HepG2 (cell line): ENCODE data around the gene CNPY4. TPM values are rescaled to one million over a fixed set of nuclear protein-coding genes. Genes with fewer than 3 reads are reported as not detected.

Source experiments
- ATAC-seq: fragments of 200-7000 bp; cut with Tn5 transposase; 3 replicates; pipeline ENCODE4 v1.9.1; 2020; ENCODE audit warnings: mild to moderate bottlenecking, moderate library complexity
- BruUV-seq: library from RNA; stranded (reverse); fragments of 400-500 nt; replicated peaks from 2 replicates; lab custom pipeline; 2021; lab: Mats Ljungman, UMichigan
- CTCF ChIA-PET: fragments of 300-600 bp; formaldehyde crosslinking; extraction: SDS; loops from one replicate; lab custom pipeline; 2021; ENCODE audit warnings: low total read pairs, inconsistent platforms, low intra/inter-chr PET ratio; lab: Yijun Ruan, JAX
- POLR2A ChIA-PET: fragments of 350-600 bp; sonication (Branson Sonifier 250); formaldehyde crosslinking; loops from one replicate; lab custom pipeline; 2020; ENCODE audit warnings: antibody characterized with exemption, inconsistent platforms; lab: Yijun Ruan, JAX
- DNase-seq: peaks from one replicate; pipeline ENCODE4 v3.0.0-alpha.2; 2015; ENCODE audit warnings: low spot score
- FAIRE-seq: peaks from 3 replicates; lab custom pipeline; 2011; peaks lifted over from hg19 to GRCh38; lab: Jason Lieb, UNC
- H2AFZ ChIP-seq: one replicate; pipeline ENCODE4 v1.6.1; 2011; ENCODE audit warnings: low read length, inconsistent platforms
- H3K27ac ChIP-seq: fragments of 300-600 bp; 3 replicates; pipeline ENCODE4 v1.8.0; 2011; ENCODE audit warnings: mixed run types, mild to moderate bottlenecking, mixed read lengths, low read length, inconsistent platforms; ENCODE audit not compliant: insufficient read depth; ENCODE audit errors: extremely low read length
- H3K27me3 ChIP-seq, 2 experiments: fragments of 200-600 bp in 1 of 2; 2 replicates in 1 of 2; 3 replicates in 1 of 2; pipeline versions ENCODE4 v1.6.0 to v1.8.0; 2011; ENCODE audit warnings: low read length in 2 of 2, mild to moderate bottlenecking in 2 of 2, moderate library complexity in 2 of 2, inconsistent platforms in 1 of 2; ENCODE audit not compliant: insufficient read depth in 2 of 2, control insufficient read depth in 1 of 2
- H3K36me3 ChIP-seq, 2 experiments: fragments of 200-600 bp in 1 of 2; replicated peaks in 1 of 2; 2 replicates in 1 of 2; 3 replicates in 1 of 2; pipeline versions ENCODE4 v1.5.1 to v1.8.0; 2011; ENCODE audit warnings: low read length in 2 of 2, inconsistent platforms in 1 of 2; ENCODE audit not compliant: insufficient read depth in 2 of 2, control insufficient read depth in 1 of 2
- H3K4me1 ChIP-seq: 2 replicates; pipeline ENCODE4 v1.5.1; 2012; ENCODE audit warnings: low read length, inconsistent platforms; ENCODE audit not compliant: insufficient read depth
- H3K4me2 ChIP-seq: 2 replicates; pipeline ENCODE4 v1.6.0; 2011; ENCODE audit warnings: low read depth, low read length, inconsistent platforms
- H3K4me3 ChIP-seq, 3 experiments: fragments of 200-600 bp in 1 of 3; sonication (generic), shearing (Covaris generic) in 1 of 3; replicated peaks in 1 of 3; 2 replicates each; pipeline ENCODE4 v1.5.1; 2011 to 2016; ENCODE audit warnings: low read length in 3 of 3, inconsistent platforms in 2 of 3, low read depth in 2 of 3, mild to moderate bottlenecking in 2 of 3, control low read depth in 1 of 3, mixed read lengths in 1 of 3; ENCODE audit not compliant: insufficient read depth in 1 of 3
- H3K79me2 ChIP-seq: one replicate; pipeline ENCODE4 v1.6.1; 2011; ENCODE audit warnings: low read length, inconsistent platforms; ENCODE audit not compliant: insufficient read depth
- H3K9ac ChIP-seq: 2 replicates; pipeline ENCODE4 v1.6.0; 2011; ENCODE audit warnings: mild to moderate bottlenecking, low read depth, low read length, inconsistent platforms; ENCODE audit not compliant: insufficient read depth
- H3K9me3 ChIP-seq: 2 replicates; pipeline ENCODE4 v1.5.1; 2012; ENCODE audit warnings: mild to moderate bottlenecking, low read length
- H4K20me1 ChIP-seq: 2 replicates; pipeline ENCODE4 v1.6.0; 2011; ENCODE audit warnings: inconsistent platforms, mild to moderate bottlenecking, low read length, moderate library complexity; ENCODE audit not compliant: insufficient read depth
- AGO2 ChIP-seq: fragments of 200-400 bp; formaldehyde crosslinking; optimal IDR thresholded peaks from 2 replicates; pipeline ENCODE3; 2017; ENCODE audit warnings: mild to moderate bottlenecking, low read depth, low read length, moderate library complexity
- ARNTL ChIP-seq: sonication (generic); formaldehyde crosslinking; IDR thresholded peaks from 2 replicates; pipeline ENCODE4 v1.4.0; 2020; ENCODE audit warnings: mild to moderate bottlenecking, missing genetic modification reagents
- BORCS8-MEF2B ChIP-seq: sonication (generic); formaldehyde crosslinking; IDR thresholded peaks from 2 replicates; pipeline ENCODE4 v1.8.0; 2022; ENCODE audit warnings: mild to moderate bottlenecking, missing genetic modification reagents
- ETV6 ChIP-seq: sonication (generic); formaldehyde crosslinking; conservative IDR thresholded peaks from 2 replicates; pipeline ENCODE4 v1.4.0; 2020; ENCODE audit warnings: missing genetic modification reagents
- HNRNPL ChIP-seq: fragments of 200-400 bp; formaldehyde crosslinking; IDR thresholded peaks from 2 replicates; pipeline ENCODE4 v1.6.1; 2017; ENCODE audit warnings: mild to moderate bottlenecking, low read depth, low read length
- HNRNPLL ChIP-seq: fragments of 200-400 bp; formaldehyde crosslinking; IDR thresholded peaks from 2 replicates; pipeline ENCODE4 v1.6.1; 2017; ENCODE audit warnings: mild to moderate bottlenecking, low read depth, low read length; ENCODE audit not compliant: poor library complexity, severe bottlenecking
- RBFOX2 ChIP-seq: fragments of 200-400 bp; formaldehyde crosslinking; IDR thresholded peaks from 2 replicates; pipeline ENCODE4 v1.6.1; 2017; ENCODE audit warnings: low read depth, mild to moderate bottlenecking, low read length
- WGBS: methylation state at CpG from one replicate; pipeline ENCODE4 v1.1.6; 2017; ENCODE audit warnings: low lambda C conversion rate; 5-methylcytosine and 5-hydroxymethylcytosine counted together
- in situ Hi-C: cut with HindIII; loops from 2 replicates; pipeline ENCODE4 v1.10.0; 2017; ENCODE audit warnings: low pct_unique_long_range_greater_than_20kb; ENCODE audit not compliant: extremely low pct_ligation_motif_present
- intact Hi-C: fragments of 100-400 bp; cut with micrococcal nuclease; formaldehyde crosslinking; loops from one replicate; pipeline ENCODE4 v1.10.0; 2022; ENCODE audit not compliant: unreplicated experiment
- polyA plus RNA-seq, 8 experiments: library from polyadenylated mRNA; depleted of rRNA in 3 of 8; stranded (reverse) in 7 of 8; unstranded in 1 of 8; fragments of >200 nt; fragmentation: Illumina TruSeq in 4 of 8; extraction: Trizol in 4 of 8; gene quantifications; 2 replicates each; pipeline versions ENCODE4 v1.2.1 to v1.2.3, GENCODE V29; 2011 to 2016; ENCODE audit warnings: low read depth in 4 of 8, missing spikeins in 1 of 8, mixed read lengths in 1 of 8; ENCODE audit not compliant: insufficient read depth in 1 of 8
- total RNA-seq, 5 experiments: library from RNA; depleted of rRNA; stranded (reverse); fragments of >200 nt; fragmentation: Illumina TruSeq; extraction: Trizol; gene quantifications; 2 replicates each; pipeline ENCODE4 v1.2.3, GENCODE V29; 2016; ENCODE audit warnings: low read depth in 1 of 5
- TF ChIP-seq, protein P1 (sequence below): sonication (generic); formaldehyde crosslinking; IDR thresholded peaks from 2 replicates; pipeline ENCODE4 v1.4.0; 2020; ENCODE audit warnings: mild to moderate bottlenecking, missing genetic modification reagents
- TF ChIP-seq, protein P2 (sequence below): IDR thresholded peaks from 2 replicates; pipeline ENCODE4 v1.6.1; 2016

CNPY4 gene
- total and polyA plus RNA-seq, 2 of the 13 experiments (the other 11 are each of a cell fraction or from before 2014, with no cell fraction given): 6.2 to 12.7 TPM

DNA sequence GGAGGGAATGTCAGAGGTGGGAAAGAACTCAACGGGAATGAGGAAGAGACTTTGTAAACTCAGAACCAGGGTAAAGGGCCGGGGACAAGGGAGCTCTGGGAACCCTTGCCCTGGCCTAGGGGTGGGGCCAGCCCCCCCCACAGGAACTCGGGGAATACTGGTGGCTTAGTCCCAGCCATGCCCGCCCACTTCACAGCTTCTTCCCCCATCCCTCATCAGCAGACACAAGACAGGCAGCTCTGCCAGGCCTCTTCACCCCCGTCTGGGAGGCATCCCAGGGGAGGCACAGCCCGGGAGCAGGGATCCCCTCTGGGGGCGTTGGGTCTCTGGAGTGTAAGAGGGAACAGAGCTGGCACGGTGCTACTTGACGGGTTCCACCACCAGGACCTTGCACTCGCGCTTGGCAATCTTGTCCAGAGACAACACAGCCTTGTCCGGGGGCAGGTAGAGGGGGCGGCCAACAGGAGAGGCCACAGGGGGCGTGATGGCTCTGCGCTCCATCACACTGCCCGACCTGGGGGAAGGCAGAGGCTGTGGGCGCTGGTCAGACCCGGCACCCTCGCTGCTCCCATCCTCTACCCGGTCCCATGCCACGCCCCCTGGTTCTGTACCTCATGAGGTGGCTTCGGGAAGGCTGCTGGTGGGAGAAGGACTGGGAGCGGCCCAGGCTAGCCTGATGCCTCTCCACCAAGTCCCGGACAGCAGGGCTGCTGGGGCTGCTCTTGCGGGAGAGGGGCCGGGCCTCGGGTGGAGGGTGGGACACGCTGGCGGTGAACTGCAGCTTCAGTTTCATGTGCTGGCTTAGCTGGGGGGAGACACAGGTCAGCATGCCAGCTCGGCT lies 35.4 kb downstream of the CNPY4 start:
- CTCF ChIA-PET: no interaction called here
- H3K79me2 ChIP-seq: peaks cover 8% of the 10 kb centered on the region

DNA sequence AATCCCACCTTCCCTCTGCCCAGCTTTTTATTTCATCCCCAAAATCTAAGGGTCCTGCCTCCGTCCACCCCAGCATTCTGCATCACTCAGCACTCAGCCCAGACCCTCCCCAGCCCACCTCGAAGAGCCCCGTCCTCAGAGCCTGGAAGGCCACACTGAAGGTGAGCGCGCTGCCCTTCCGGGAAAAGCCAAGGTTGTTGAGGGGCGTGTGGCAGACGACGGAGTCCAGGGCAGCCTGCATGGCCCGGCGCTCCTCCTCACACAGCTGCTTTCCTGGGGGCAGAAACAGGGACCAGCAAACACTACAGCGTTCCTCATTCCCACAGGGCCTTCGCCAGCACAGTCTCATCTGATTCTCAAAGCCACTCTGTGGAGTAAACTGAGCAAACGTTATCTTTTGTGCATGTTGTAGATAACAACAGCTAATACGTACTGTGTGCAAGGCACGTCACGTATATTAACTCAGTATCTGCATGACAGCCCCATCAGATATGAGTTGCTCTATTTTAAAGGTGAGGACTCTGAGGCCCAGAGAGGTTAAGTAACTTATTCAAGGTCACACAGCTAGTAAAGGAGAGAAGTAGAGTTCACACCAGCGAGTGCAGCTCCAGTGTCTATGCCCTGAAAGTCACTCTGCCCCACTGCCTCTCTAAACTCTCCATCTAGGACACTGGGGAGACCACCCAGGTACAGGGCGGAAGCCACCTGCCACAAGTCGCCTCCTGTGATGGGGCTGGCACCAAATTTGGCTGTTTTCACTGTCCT lies 36.3 kb downstream of the CNPY4 start:
- Histone ChIP-seq H3K79me2 (peaks cover 2% of the 10 kb centered on the region), H3K36me3 (peaks cover 6 to 24% of the 10 kb centered on the region in 2 experiments), H2AFZ (no peak overlapping the region), H3K27me3 (peaks cover 0 to 4% of the 10 kb centered on the region in 2 experiments; a peak in 1 of 5 replicates), H3K9ac (no peak overlapping the region), H3K4me2 (no peak overlapping the region), H3K9me3 (no peaks in the 10 kb centered on the region), H4K20me1 (peaks cover 6% of the 10 kb centered on the region; the same call in 1 of the 2 replicates), H3K27ac (no peak overlapping the region), H3K4me1 (peaks cover 68% of the 10 kb centered on the region), H3K4me3 (no peak overlapping the region)
- POLR2A ChIA-PET: no interaction called here
- ATAC-seq (no peak), FAIRE-seq (no peak), DNase-seq (no peak)
- intact Hi-C loops: no loop called here
- no TSS peak for BruUV-seq
- WGBS: 94% methylated on average over 20 of the region's 20 CpGs
- CTCF ChIA-PET: no interaction called here
- in situ Hi-C loops: no loop called here
- TF ChIP-seq, protein P1, sequence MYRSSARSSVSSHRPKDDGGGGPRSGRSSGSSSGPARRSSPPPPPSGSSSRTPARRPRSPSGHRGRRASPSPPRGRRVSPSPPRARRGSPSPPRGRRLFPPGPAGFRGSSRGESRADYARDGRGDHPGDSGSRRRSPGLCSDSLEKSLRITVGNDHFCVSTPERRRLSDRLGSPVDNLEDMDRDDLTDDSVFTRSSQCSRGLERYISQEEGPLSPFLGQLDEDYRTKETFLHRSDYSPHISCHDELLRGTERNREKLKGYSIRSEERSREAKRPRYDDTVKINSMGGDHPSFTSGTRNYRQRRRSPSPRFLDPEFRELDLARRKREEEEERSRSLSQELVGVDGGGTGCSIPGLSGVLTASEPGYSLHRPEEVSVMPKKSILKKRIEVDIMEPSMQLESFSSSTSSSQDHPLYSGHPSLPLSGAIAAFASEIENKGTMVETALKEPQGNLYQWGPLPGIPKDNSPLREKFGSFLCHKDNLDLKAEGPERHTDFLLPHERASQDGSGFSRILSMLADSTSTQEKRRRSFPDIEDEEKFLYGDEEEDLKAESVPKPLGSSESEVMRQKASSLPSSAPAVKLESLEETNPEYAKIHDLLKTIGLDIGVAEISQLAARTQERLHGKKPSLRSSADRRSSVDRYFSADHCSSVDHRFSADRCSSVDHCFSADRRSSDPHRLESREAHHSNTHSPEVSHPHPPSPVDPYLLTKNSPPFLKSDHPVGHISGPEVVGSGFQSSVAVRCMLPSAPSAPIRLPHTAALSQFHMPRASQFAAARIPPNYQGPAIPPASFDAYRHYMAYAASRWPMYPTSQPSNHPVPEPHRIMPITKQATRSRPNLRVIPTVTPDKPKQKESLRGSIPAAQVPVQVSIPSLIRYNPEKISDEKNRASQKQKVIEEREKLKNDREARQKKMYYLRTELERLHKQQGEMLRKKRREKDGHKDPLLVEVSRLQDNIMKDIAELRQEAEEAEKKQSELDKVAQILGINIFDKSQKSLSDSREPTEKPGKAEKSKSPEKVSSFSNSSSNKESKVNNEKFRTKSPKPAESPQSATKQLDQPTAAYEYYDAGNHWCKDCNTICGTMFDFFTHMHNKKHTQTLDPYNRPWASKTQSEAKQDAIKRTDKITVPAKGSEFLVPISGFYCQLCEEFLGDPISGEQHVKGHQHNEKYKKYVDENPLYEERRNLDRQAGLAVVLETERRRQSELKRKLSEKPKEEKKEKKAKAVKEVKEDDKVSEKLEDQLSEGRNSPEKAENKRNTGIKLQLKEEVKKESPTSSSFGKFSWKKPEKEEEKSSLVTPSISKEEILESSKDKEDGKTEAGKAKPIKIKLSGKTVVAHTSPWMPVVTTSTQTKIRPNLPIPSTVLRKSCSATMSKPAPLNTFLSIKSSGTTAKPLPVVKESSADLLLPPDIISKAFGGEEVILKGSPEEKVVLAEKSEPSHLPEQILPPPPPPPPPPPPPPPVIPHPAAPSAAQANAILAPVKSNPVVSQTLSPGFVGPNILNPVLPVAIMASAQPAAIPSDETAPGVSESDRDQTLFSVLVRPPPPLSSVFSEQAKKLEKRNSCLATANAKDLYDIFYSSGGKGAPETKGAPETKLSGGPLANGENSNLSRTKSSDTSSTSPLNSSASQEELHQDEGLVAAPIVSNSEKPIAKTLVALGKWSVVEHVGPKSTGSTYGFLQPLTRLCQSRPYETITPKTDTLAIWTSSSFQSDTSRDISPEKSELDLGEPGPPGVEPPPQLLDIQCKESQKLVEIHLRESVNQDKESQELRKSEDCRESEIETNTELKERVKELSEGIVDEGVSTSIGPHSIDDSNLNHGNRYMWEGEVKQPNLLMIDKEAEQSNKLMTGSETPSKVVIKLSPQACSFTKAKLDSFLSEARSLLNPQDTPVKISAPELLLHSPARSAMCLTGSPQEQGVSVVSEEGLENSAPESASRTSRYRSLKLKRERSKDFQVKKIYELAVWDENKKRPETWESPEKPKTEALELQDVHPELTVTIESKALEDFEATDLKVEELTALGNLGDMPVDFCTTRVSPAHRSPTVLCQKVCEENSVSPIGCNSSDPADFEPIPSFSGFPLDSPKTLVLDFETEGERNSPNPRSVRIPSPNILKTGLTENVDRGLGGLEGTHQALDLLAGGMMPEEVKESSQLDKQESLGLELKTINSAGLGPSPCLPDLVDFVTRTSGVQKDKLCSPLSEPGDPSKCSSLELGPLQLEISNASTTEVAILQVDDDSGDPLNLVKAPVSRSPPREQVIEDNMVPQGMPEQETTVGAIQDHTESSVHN (CRISPR knock-in tag): no peak
- TF ChIP-seq ARNTL (CRISPR knock-in tag) (no peak), ETV6 (CRISPR knock-in tag) (no peak)
- TF ChIP-seq, protein P2, sequence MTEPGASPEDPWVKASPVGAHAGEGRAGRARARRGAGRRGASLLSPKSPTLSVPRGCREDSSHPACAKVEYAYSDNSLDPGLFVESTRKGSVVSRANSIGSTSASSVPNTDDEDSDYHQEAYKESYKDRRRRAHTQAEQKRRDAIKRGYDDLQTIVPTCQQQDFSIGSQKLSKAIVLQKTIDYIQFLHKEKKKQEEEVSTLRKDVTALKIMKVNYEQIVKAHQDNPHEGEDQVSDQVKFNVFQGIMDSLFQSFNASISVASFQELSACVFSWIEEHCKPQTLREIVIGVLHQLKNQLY (CRISPR knock-in tag): no peak

More for the DNA sequence above, 35.4 kb downstream of the CNPY4 start:
- TF ChIP-seq BORCS8-MEF2B (CRISPR knock-in tag) (no peak), AGO2 (peak; percentile 83), HNRNPL (0 out of 2 replicates have a peak, but pooled peaks have one; percentile 37), RBFOX2 (peak; percentile 71), HNRNPLL (peak; percentile 3)
- H3K27me3 ChIP-seq: no peaks in the 10 kb centered on the region; a peak in 1 of 5 replicates
- H3K4me3 ChIP-seq: no peak overlapping the region
- H3K36me3 ChIP-seq: peaks cover 6 to 24% of the 10 kb centered on the region in 2 experiments
- FAIRE-seq (no peak), ATAC-seq (no peak), DNase-seq (no peak)
- in situ Hi-C loops: no loop called here
- no peak overlapping the region for H3K4me2 ChIP-seq
- H4K20me1 ChIP-seq: peaks cover 6% of the 10 kb centered on the region; the same call in 1 of the 2 replicates
- WGBS: 71% methylated on average over 7 of the region's 30 CpGs
- no peaks in the 10 kb centered on the region for H3K9me3 ChIP-seq
- H3K4me1 ChIP-seq: peaks cover 76% of the 10 kb centered on the region
- no peak overlapping the region for H2AFZ ChIP-seq
- intact Hi-C loops: no loop called here
- BruUV-seq: no TSS peak
- no peak overlapping the region for H3K9ac ChIP-seq
- POLR2A ChIA-PET: no interaction called here
- H3K27ac ChIP-seq: peak overlapping the region; percentile 23
